ENCODE measurements around the gene MX2. TPM values are rescaled to one million over a fixed set of nuclear protein-coding genes. Genes with fewer than 3 reads are reported as not detected.

MX2 gene
- total and polyA plus RNA-seq, 2 of the 4 experiments (the other 2 are of a cell fraction): 0.53 to 0.54 TPM

- no peak overlapping the region for H2BK5ac ChIP-seq (ENCODE audit: low read depth, low read length, poor library complexity, severe bottlenecking)
- no peak overlapping the region for H3K18ac ChIP-seq (ENCODE audit: low read depth, low read length)
- no peak overlapping the region for H2AK9ac ChIP-seq (replicated peaks; ENCODE audit: low read depth, low read length, poor library complexity)
- no peaks in the 10 kb centered on the region; the same call in 1 of the 2 replicates for H3K4me1 ChIP-seq (ENCODE audit: control insufficient read depth, insufficient read depth, low read length)
- H3K23ac ChIP-seq (ENCODE audit: low read depth, low read length): no peak overlapping the region
- no peaks in the 10 kb centered on the region for H3K36me3 ChIP-seq (ENCODE audit: control insufficient read depth, insufficient read depth, low read length)
- intact Hi-C loops (cut with micrococcal nuclease) (no loop called here), in situ Hi-C loops (cut with MboI; ENCODE audit: low sequenced_read_pairs) (no loop called here), dilution Hi-C loops (cut with HindIII; ENCODE audit: low sequenced_read_pairs, unreplicated experiment) (no loop called here)
- no peak overlapping the region for H3K27ac ChIP-seq (ENCODE audit: insufficient read depth, low read length)
- no peak overlapping the region for H2BK15ac ChIP-seq (ENCODE audit: low read depth, low read length)
- TF ChIP-seq CEBPB (IDR thresholded peaks at IDR 0.05; ENCODE audit: low read depth, low read length) (no peak), RAD21 (IDR thresholded peaks at IDR 0.05; ENCODE audit: low read length) (no peak), NFE2L2 (IDR thresholded peaks at IDR 0.05; ENCODE audit: low read depth, low read length) (no peak), RCOR1 (IDR thresholded peaks at IDR 0.05; ENCODE audit: insufficient replicate concordance, low read length) (no peak), BHLHE40 (IDR thresholded peaks at IDR 0.05; ENCODE audit: low read depth, low read length) (no peak), CHD1 (IDR thresholded peaks at IDR 0.05; ENCODE audit: low read depth, low read length) (no peak)
- H3K4me3 ChIP-seq (ENCODE audit: insufficient read depth, low read depth, low read length): no peak overlapping the region
- peaks cover 21% of the 10 kb centered on the region for H3K27me3 ChIP-seq (ENCODE audit: control insufficient read depth, insufficient read depth, low read length)
- H3K4me2 ChIP-seq (ENCODE audit: low read depth, low read length): no peak overlapping the region
- H4K91ac ChIP-seq (ENCODE audit: insufficient read depth, low read depth, low read length): no peak overlapping the region
- POLR2A ChIA-PET (ENCODE audit: unreplicated experiment): no interaction called here
- H3K79me1 ChIP-seq (ENCODE audit: low read depth in 1 of 2, low read length in 2 of 2): no peaks in the 10 kb centered on the region
- H4K5ac ChIP-seq (ENCODE audit: low read depth, low read length): no peak overlapping the region
- H3K9ac ChIP-seq (ENCODE audit: low read depth, low read length): no peak overlapping the region
- no peak overlapping the region for H2BK20ac ChIP-seq (ENCODE audit: low read depth, low read length)
- no peak overlapping the region for H2AFZ ChIP-seq (replicated peaks; ENCODE audit: low read length, poor library complexity)
- no peak overlapping the region for H3K56ac ChIP-seq (ENCODE audit: extremely low read depth, insufficient read depth, low read length)
- H2BK120ac ChIP-seq (ENCODE audit: low read depth, low read length): no peak overlapping the region
- ATAC-seq (ENCODE audit: low read depth): no peak
- no peaks in the 10 kb centered on the region for H3K9me3 ChIP-seq (ENCODE audit: control insufficient read depth, insufficient read depth, low read length)
- no peaks in the 10 kb centered on the region for H3K9me1 ChIP-seq (ENCODE audit: insufficient read depth, low read length)
- no TSS peak for BruUV-seq (replicated peaks)
- WGBS, 2 experiments (ENCODE audit: extremely low coverage in 2 of 2, insufficient read length in 1 of 2): no CpG with 5 or more reads among the region's 3 CpGs
- no peak for DNase-seq
- H4K20me1 ChIP-seq (ENCODE audit: insufficient read depth, low read length): no peaks in the 10 kb centered on the region
- H4K8ac ChIP-seq (ENCODE audit: low read depth in 2 of 2, low read length in 2 of 2): no peak overlapping the region
- H2AK5ac ChIP-seq (ENCODE audit: low read depth, low read length): no peak overlapping the region
- CTCF ChIA-PET: no interaction called here
- H3K4ac ChIP-seq (ENCODE audit: low read depth, low read length): no peak overlapping the region
- H3K14ac ChIP-seq (replicated peaks; ENCODE audit: low read depth, low read length): no peak overlapping the region
Observed at GRCh38 chr21:41429305-41429704, 67.5 kb downstream of the MX2 start.
